Memory B cell (primary cell): Measurements from ENCODE around the gene AKAP10.
"Not testable (repeated sequence)": the region's sequence is repeated elsewhere in the genome, so short reads cannot be mapped to it uniquely, and the experiment has no call there.

Source experiments
- ATAC-seq: fragments of 150-1000 bp; cut with Tn5 transposase; 2 replicates; pipeline ENCODE4 v1.10.0; 2021; ENCODE audit warnings: low read depth, mild to moderate bottlenecking, moderate library complexity
- DNase-seq, 2 donors: peaks; one replicate each; pipeline ENCODE4 v3.0.0; 2022; ENCODE audit warnings: low spot score in 2 of 2
- H3K27ac Mint-ChIP-seq: one replicate; pipeline ENCODE4 v1.8.0; 2022; ENCODE audit warnings: mild to moderate bottlenecking, moderate library complexity, mixed read lengths
- H3K27me3 Mint-ChIP-seq: one replicate; pipeline ENCODE4 v1.8.0; 2022; ENCODE audit warnings: mixed read lengths
- H3K36me3 Mint-ChIP-seq: one replicate; pipeline ENCODE4 v1.8.0; 2022; ENCODE audit warnings: mild to moderate bottlenecking, mixed read lengths
- H3K4me1 Mint-ChIP-seq: one replicate; pipeline ENCODE4 v1.8.0; 2022; ENCODE audit warnings: mixed read lengths
- H3K4me3 Mint-ChIP-seq: one replicate; pipeline ENCODE4 v1.8.0; 2022; ENCODE audit warnings: mild to moderate bottlenecking, moderate library complexity, mixed read lengths
- H3K9me3 Mint-ChIP-seq: one replicate; pipeline ENCODE4 v1.8.0; 2022; ENCODE audit warnings: mixed read lengths

AKAP10 gene

GRCh38 chr17:19950624-19951195, 26.9 kb downstream of the AKAP10 start:
- not testable (repeated sequence) for H3K4me3 Mint-ChIP-seq, DNase-seq, H3K9me3 Mint-ChIP-seq, ATAC-seq, H3K27me3 Mint-ChIP-seq, H3K27ac Mint-ChIP-seq
- H3K4me1 Mint-ChIP-seq: peaks cover 17% of the 10 kb centered on the region
- peaks cover 22% of the 10 kb centered on the region for H3K36me3 Mint-ChIP-seq

GRCh38 chr17:19948116-19948943, 29.3 kb downstream of the AKAP10 start:
- no peaks in the 10 kb centered on the region for H3K27me3 Mint-ChIP-seq
- peak overlapping the region; percentile 31 for H3K27ac Mint-ChIP-seq
- DNase-seq (no peak), ATAC-seq (no peak)
- no peak overlapping the region for H3K4me3 Mint-ChIP-seq
- peaks cover 25% of the 10 kb centered on the region for H3K36me3 Mint-ChIP-seq
- peaks cover 17% of the 10 kb centered on the region for H3K4me1 Mint-ChIP-seq
- H3K9me3 Mint-ChIP-seq: no peaks in the 10 kb centered on the region

- Mint-ChIP-seq H3K27ac (no peak overlapping the region), H3K4me3 (no peak overlapping the region), H3K4me1 (peaks cover 17% of the 10 kb centered on the region), H3K27me3 (no peaks in the 10 kb centered on the region), H3K9me3 (no peaks in the 10 kb centered on the region), H3K36me3 (peaks cover 20% of the 10 kb centered on the region)
- DNase-seq (no peak), ATAC-seq (no peak)
These were observed 30.7 kb downstream of the AKAP10 start for GRCh38 chr17:19946921-19947320.

DNA sequence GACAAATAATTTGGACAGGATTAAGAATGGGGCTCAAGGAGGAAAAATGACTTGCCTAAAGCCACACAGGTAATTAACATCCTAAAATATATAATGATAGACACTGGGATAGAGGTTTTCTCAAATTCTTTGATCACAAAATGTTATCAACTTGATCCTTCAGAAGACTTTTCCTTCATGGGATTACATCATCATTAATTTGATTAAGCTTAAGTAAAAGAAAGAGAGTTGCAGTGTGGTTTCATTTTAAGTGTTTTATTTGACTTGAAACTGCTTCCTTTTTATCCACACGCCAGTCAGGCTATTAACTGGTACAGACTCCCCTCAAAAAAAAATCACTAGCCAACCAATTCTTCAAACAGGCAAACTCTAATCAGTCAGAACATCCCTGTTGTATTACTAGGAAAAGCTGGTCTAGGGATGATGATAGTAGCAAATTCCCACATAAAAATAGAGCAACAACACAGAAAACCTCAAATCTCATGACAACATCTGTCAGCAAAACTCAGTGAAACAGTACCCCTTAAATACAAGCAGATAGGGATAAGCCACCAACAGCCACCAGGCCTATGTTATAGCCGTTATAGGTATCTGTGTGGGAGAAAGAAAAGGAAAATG, 32.5 kb downstream of the AKAP10 start:
- Mint-ChIP-seq H3K27ac (no peak overlapping the region), H3K4me3 (no peak overlapping the region), H3K27me3 (no peaks in the 10 kb centered on the region), H3K36me3 (peaks cover 22% of the 10 kb centered on the region), H3K4me1 (peaks cover 15% of the 10 kb centered on the region), H3K9me3 (no peaks in the 10 kb centered on the region)
- ATAC-seq (no peak), DNase-seq (no peak)

DNA sequence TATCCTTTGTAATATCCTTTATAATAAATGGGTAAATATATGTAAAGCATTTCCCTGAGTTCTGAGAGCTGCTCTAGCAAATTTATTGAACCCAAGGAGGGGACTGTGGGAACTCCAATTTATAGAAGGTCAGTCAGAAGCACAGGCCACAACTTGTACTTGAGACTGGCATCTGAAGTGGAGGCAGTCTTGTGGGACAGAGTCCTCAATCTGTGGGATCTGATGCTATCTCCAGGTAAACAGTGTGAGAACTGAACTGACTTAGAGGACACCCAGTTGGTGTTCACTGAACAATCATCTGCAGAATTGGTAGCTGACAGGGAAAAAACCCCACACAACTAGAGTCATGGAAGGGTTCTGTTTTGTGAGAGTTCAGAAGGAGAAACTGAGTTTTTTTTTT, 34.0 kb downstream of the AKAP10 start:
- ATAC-seq (no peak), DNase-seq (no peak)
- Mint-ChIP-seq H3K4me3 (no peak overlapping the region), H3K9me3 (no peaks in the 10 kb centered on the region), H3K27me3 (no peaks in the 10 kb centered on the region), H3K27ac (no peak overlapping the region), H3K36me3 (peaks cover 26% of the 10 kb centered on the region), H3K4me1 (peaks cover 14% of the 10 kb centered on the region)

GRCh38 chr17:19943026-19943425, 34.6 kb downstream of the AKAP10 start:
- Mint-ChIP-seq H3K27me3 (no peaks in the 10 kb centered on the region), H3K27ac (no peak overlapping the region), H3K36me3 (peaks cover 24% of the 10 kb centered on the region), H3K4me3 (no peak overlapping the region), H3K4me1 (peaks cover 9% of the 10 kb centered on the region), H3K9me3 (no peaks in the 10 kb centered on the region)
- ATAC-seq (no peak), DNase-seq (no peak)

DNA sequence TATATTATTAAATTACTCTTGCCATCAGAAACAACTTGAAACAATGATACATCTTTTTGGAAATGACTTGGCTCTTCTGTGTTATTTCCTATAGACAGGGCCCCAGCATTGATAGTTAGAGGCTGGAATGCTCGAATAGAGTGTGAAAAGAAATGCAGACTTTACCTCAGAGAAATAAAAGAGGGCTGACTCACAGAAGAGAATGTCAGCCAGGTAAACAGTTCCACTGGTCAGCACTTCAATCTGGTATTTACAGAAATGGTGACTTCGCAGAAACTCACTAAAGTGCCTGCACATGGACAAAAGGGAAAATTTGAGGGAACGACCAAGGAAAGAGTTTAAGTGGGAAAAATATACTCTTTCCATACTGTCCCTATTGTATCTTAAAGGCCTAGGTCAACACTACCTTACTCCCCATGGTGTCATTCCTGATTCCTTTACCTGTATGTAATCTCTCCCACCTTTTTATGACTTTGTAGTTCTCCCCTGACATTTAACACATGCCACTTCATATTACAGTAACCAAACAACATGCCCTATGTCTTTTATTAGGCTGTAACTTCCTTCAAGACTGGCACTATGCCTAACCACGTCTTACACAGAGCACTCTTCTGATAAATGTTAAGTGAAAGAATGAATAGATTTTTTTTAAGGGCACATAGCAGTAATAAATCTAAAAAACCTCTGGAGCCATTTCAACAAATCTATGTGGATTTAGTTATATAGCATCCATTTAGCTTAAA, 36.7 kb downstream of the AKAP10 start:
- Mint-ChIP-seq H3K27ac (no peak overlapping the region), H3K4me1 (peaks cover 6% of the 10 kb centered on the region), H3K4me3 (no peak overlapping the region), H3K9me3 (no peaks in the 10 kb centered on the region), H3K27me3 (no peaks in the 10 kb centered on the region), H3K36me3 (peaks cover 28% of the 10 kb centered on the region)
- DNase-seq: no peak
- ATAC-seq: no peak

DNA sequence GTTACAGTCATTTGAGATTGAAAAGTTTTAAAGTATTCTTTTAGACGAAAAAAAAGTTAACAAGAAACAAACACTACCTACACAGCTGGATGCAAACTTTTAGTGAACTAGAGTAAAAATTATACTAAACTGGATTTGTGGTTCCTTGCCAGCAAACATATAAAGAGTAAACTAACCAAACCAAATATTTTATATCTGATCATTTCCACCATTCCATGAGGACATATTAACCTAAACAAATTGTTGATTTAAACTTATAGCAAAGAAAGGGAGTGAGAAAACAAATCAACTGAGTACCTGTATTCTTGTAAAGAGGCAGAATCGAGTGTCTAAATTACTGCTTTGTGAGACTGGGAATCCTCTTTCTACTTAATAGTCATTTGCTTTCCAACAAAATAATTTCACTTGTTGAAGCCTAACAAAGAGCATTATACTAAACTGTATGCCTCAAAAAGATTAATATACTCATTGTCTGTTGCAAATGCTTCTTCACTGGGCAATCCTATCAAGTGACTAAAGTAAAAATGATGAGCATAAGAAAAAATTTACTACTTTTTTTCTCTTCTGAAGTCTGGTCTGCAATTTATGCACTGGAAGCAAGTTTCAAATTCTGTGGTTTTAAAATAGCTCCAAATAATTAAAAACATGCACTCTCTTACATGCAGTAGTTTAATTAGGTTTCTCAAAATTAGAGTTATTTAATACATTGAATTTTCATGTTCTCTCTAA, 37.5 kb downstream of the AKAP10 start:
- peaks cover 3% of the 10 kb centered on the region for H3K4me1 Mint-ChIP-seq
- H3K4me3 Mint-ChIP-seq: no peak overlapping the region
- no peaks in the 10 kb centered on the region for H3K9me3 Mint-ChIP-seq
- ATAC-seq (no peak), DNase-seq (no peak)
- H3K36me3 Mint-ChIP-seq: peaks cover 27% of the 10 kb centered on the region
- no peaks in the 10 kb centered on the region for H3K27me3 Mint-ChIP-seq
- H3K27ac Mint-ChIP-seq: no peak overlapping the region

GRCh38 chr17:19938736-19939135, 38.9 kb downstream of the AKAP10 start:
- ATAC-seq (no peak), DNase-seq (no peak)
- Mint-ChIP-seq H3K27me3 (no peaks in the 10 kb centered on the region), H3K36me3 (peaks cover 20% of the 10 kb centered on the region), H3K27ac (no peak overlapping the region), H3K4me1 (no peaks in the 10 kb centered on the region), H3K9me3 (no peaks in the 10 kb centered on the region), H3K4me3 (no peak overlapping the region)

- Mint-ChIP-seq H3K4me3 (no peak overlapping the region), H3K36me3 (peaks cover 20% of the 10 kb centered on the region), H3K27me3 (no peaks in the 10 kb centered on the region), H3K4me1 (no peaks in the 10 kb centered on the region), H3K27ac (no peak overlapping the region), H3K9me3 (no peaks in the 10 kb centered on the region)
- no peak for DNase-seq
- ATAC-seq: no peak
These were observed 40.1 kb downstream of the AKAP10 start for GRCh38 chr17:19937522-19937921.

DNA sequence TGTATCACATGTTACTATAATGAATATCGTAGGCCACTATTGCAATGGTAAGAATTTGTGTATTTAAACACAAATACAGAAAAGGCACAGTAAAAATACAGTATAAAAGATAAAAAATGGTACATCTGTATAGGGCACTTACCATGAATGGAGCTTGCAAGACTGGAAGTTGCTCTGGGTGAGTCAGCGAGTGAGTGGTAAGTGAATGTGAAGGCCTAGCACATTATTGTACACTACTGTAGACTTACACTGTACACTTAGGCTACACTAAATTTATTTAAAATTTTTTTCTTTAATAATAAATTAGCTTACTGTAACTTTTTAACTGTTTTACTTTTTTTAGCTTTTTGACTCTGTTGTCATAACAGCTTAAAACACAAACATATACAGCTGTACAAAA, 42.5 kb downstream of the AKAP10 start:
- Mint-ChIP-seq H3K4me3 (no peak overlapping the region), H3K9me3 (no peaks in the 10 kb centered on the region), H3K27ac (no peak overlapping the region), H3K27me3 (no peaks in the 10 kb centered on the region), H3K4me1 (no peaks in the 10 kb centered on the region), H3K36me3 (peaks cover 21% of the 10 kb centered on the region)
- DNase-seq (no peak), ATAC-seq (no peak)

- no peak for ATAC-seq
- peaks cover 22% of the 10 kb centered on the region for H3K36me3 Mint-ChIP-seq
- H3K27ac Mint-ChIP-seq: no peak overlapping the region
- no peak overlapping the region for H3K4me3 Mint-ChIP-seq
- H3K4me1 Mint-ChIP-seq: no peaks in the 10 kb centered on the region
- H3K27me3 Mint-ChIP-seq: no peaks in the 10 kb centered on the region
- no peaks in the 10 kb centered on the region for H3K9me3 Mint-ChIP-seq
- DNase-seq: no peak
These were observed 44.0 kb downstream of the AKAP10 start for GRCh38 chr17:19933628-19934027.

GRCh38 chr17:19933221-19933620, 44.4 kb downstream of the AKAP10 start:
- H3K27ac Mint-ChIP-seq: no peak overlapping the region
- ATAC-seq (no peak), DNase-seq (no peak)
- H3K4me1 Mint-ChIP-seq: no peaks in the 10 kb centered on the region
- H3K9me3 Mint-ChIP-seq: no peaks in the 10 kb centered on the region
- H3K27me3 Mint-ChIP-seq: no peaks in the 10 kb centered on the region
- H3K36me3 Mint-ChIP-seq: peaks cover 22% of the 10 kb centered on the region
- no peak overlapping the region for H3K4me3 Mint-ChIP-seq
